ENCODE data around the gene UPK3A.
A peak's percentile ranks its signal among the peaks of the same experiment; 100 is the strongest.
"Not testable (repeated sequence)": the region's sequence is repeated elsewhere in the genome, so short reads cannot be mapped to it uniquely, and the experiment has no call there.

The UPK3A gene

GRCh38 chr22:45265535-45265934, 19.2 kb upstream of the UPK3A start:
- DNase-seq = no peak
- H3K36me3 Mint-ChIP-seq (ENCODE audit: low read depth) = no peaks in the 10 kb centered on the region
- no peak overlapping the region for H3K4me3 Mint-ChIP-seq
- H3K4me1 Mint-ChIP-seq (ENCODE audit: low read depth) = peaks cover 11% of the 10 kb centered on the region
- no peak overlapping the region for H3K27ac Mint-ChIP-seq
- H3K27me3 Mint-ChIP-seq = peaks cover 45% of the 10 kb centered on the region
- H3K9me3 Mint-ChIP-seq = no peaks in the 10 kb centered on the region

GRCh38 chr22:45268167-45268957, 16.4 kb upstream of the UPK3A start:
- peaks cover 11% of the 10 kb centered on the region for H3K4me1 Mint-ChIP-seq (ENCODE audit: low read depth)
- peak overlapping the region; percentile 71 for H3K4me3 Mint-ChIP-seq
- H3K27me3 Mint-ChIP-seq = peaks cover 31% of the 10 kb centered on the region
- no peak overlapping the region for H3K27ac Mint-ChIP-seq
- no peaks in the 10 kb centered on the region for H3K36me3 Mint-ChIP-seq (ENCODE audit: low read depth)
- no peak for DNase-seq
- H3K9me3 Mint-ChIP-seq = no peaks in the 10 kb centered on the region

GRCh38 chr22:45268958-45269844, 15.5 kb upstream of the UPK3A start:
- peaks cover 23% of the 10 kb centered on the region for H3K27me3 Mint-ChIP-seq
- peak overlapping the region; percentile 71 for H3K4me3 Mint-ChIP-seq
- H3K27ac Mint-ChIP-seq = peak overlapping the region; percentile 66
- no peaks in the 10 kb centered on the region for H3K9me3 Mint-ChIP-seq
- no peaks in the 10 kb centered on the region for H3K36me3 Mint-ChIP-seq (ENCODE audit: low read depth)
- H3K4me1 Mint-ChIP-seq (ENCODE audit: low read depth) = peaks cover 11% of the 10 kb centered on the region
- peak; percentile 91 for DNase-seq

GRCh38 chr22:45270095-45271020, 14.4 kb upstream of the UPK3A start:
- Mint-ChIP-seq H3K36me3 (ENCODE audit: low read depth) (no peaks in the 10 kb centered on the region), H3K27ac (no peak overlapping the region), H3K9me3 (no peaks in the 10 kb centered on the region), H3K27me3 (peaks cover 22% of the 10 kb centered on the region), H3K4me1 (ENCODE audit: low read depth) (peaks cover 11% of the 10 kb centered on the region), H3K4me3 (no peak overlapping the region)
- no peak for DNase-seq

GRCh38 chr22:45271667-45272201, 13.0 kb upstream of the UPK3A start:
- H3K36me3 Mint-ChIP-seq (ENCODE audit: low read depth) = no peaks in the 10 kb centered on the region
- H3K4me1 Mint-ChIP-seq (ENCODE audit: low read depth) = peaks cover 11% of the 10 kb centered on the region
- no peaks in the 10 kb centered on the region for H3K9me3 Mint-ChIP-seq
- no peak overlapping the region for H3K27ac Mint-ChIP-seq
- H3K4me3 Mint-ChIP-seq = no peak overlapping the region
- no peak for DNase-seq
- peaks cover 16% of the 10 kb centered on the region for H3K27me3 Mint-ChIP-seq

- no peak overlapping the region for H3K4me3 Mint-ChIP-seq
- H3K9me3 Mint-ChIP-seq = no peaks in the 10 kb centered on the region
- peaks cover 11% of the 10 kb centered on the region for H3K4me1 Mint-ChIP-seq (ENCODE audit: low read depth)
- no peak overlapping the region for H3K27ac Mint-ChIP-seq
- no peaks in the 10 kb centered on the region for H3K36me3 Mint-ChIP-seq (ENCODE audit: low read depth)
- DNase-seq = no peak
- H3K27me3 Mint-ChIP-seq = peaks cover 13% of the 10 kb centered on the region
Measured at GRCh38 chr22:45272498-45272897, 12.3 kb upstream of the UPK3A start.

GRCh38 chr22:45273452-45274075, 11.2 kb upstream of the UPK3A start:
- no peak overlapping the region for H3K4me3 Mint-ChIP-seq
- H3K9me3 Mint-ChIP-seq = no peaks in the 10 kb centered on the region
- no peak for DNase-seq
- H3K27me3 Mint-ChIP-seq = peaks cover 13% of the 10 kb centered on the region
- no peaks in the 10 kb centered on the region for H3K36me3 Mint-ChIP-seq (ENCODE audit: low read depth)
- peaks cover 10% of the 10 kb centered on the region for H3K4me1 Mint-ChIP-seq (ENCODE audit: low read depth)
- H3K27ac Mint-ChIP-seq = no peak overlapping the region

- peaks cover 14% of the 10 kb centered on the region for H3K4me1 Mint-ChIP-seq (ENCODE audit: low read depth)
- no peak overlapping the region for H3K4me3 Mint-ChIP-seq
- H3K27ac Mint-ChIP-seq = no peak overlapping the region
- no peaks in the 10 kb centered on the region for H3K36me3 Mint-ChIP-seq (ENCODE audit: low read depth)
- no peaks in the 10 kb centered on the region for H3K9me3 Mint-ChIP-seq
- H3K27me3 Mint-ChIP-seq = no peaks in the 10 kb centered on the region
- no peak for DNase-seq
Measured at GRCh38 chr22:45276507-45277105, 8.1 kb upstream of the UPK3A start.

- not testable (repeated sequence) for H3K27me3 Mint-ChIP-seq; H3K36me3 Mint-ChIP-seq (ENCODE audit: low read depth); H3K27ac Mint-ChIP-seq; H3K4me3 Mint-ChIP-seq; DNase-seq; H3K9me3 Mint-ChIP-seq
- H3K4me1 Mint-ChIP-seq (ENCODE audit: low read depth) = peaks cover 14% of the 10 kb centered on the region
Measured at GRCh38 chr22:45277720-45278119, 7.0 kb upstream of the UPK3A start.

GRCh38 chr22:45278125-45278524, 6.6 kb upstream of the UPK3A start:
- Mint-ChIP-seq H3K36me3 (ENCODE audit: low read depth) (no peaks in the 10 kb centered on the region), H3K4me1 (ENCODE audit: low read depth) (peaks cover 14% of the 10 kb centered on the region), H3K9me3 (no peaks in the 10 kb centered on the region), H3K27me3 (peaks cover 1% of the 10 kb centered on the region), H3K27ac (no peak overlapping the region), H3K4me3 (no peak overlapping the region)
- no peak for DNase-seq

- H3K27ac Mint-ChIP-seq = no peak overlapping the region
- H3K9me3 Mint-ChIP-seq = no peaks in the 10 kb centered on the region
- no peak for DNase-seq
- peaks cover 17% of the 10 kb centered on the region for H3K4me1 Mint-ChIP-seq (ENCODE audit: low read depth)
- H3K27me3 Mint-ChIP-seq = peaks cover 21% of the 10 kb centered on the region
- no peak overlapping the region for H3K4me3 Mint-ChIP-seq
- no peaks in the 10 kb centered on the region for H3K36me3 Mint-ChIP-seq (ENCODE audit: low read depth)
Measured at GRCh38 chr22:45280587-45280980, 4.2 kb upstream of the UPK3A start.

GRCh38 chr22:45281010-45281409, 3.7 kb upstream of the UPK3A start:
- Mint-ChIP-seq H3K36me3 (ENCODE audit: low read depth) (no peaks in the 10 kb centered on the region), H3K27me3 (peaks cover 22% of the 10 kb centered on the region), H3K9me3 (no peaks in the 10 kb centered on the region), H3K4me3 (no peak overlapping the region), H3K27ac (no peak overlapping the region), H3K4me1 (ENCODE audit: low read depth) (peaks cover 17% of the 10 kb centered on the region)
- DNase-seq = no peak

- Mint-ChIP-seq H3K27ac (no peak overlapping the region), H3K27me3 (peaks cover 22% of the 10 kb centered on the region), H3K4me1 (ENCODE audit: low read depth) (peaks cover 7% of the 10 kb centered on the region), H3K4me3 (no peak overlapping the region), H3K36me3 (ENCODE audit: low read depth) (no peaks in the 10 kb centered on the region), H3K9me3 (no peaks in the 10 kb centered on the region)
- no peak for DNase-seq
Measured at GRCh38 chr22:45285263-45286058, 712 bp downstream of the UPK3A start.

Measured in activated T-cell treated with anti-CD3 and anti-CD28 coated beads, Interleukin-2, amount 50 U/mL, for 24 hours (primary cell).